HG03039 (cell line): ENCODE measurements around the gene KANTR.
"Not testable (repeated sequence)": the region's sequence is repeated elsewhere in the genome, so short reads cannot be mapped to it uniquely, and the experiment has no call there.

Experiments used
- ATAC-seq: cut with Tn5 transposase; IDR thresholded peaks from one replicate; pipeline ENCODE4 v1.9.1; 2021; ENCODE audit warnings: mild to moderate bottlenecking, moderate library complexity; ENCODE audit not compliant: unreplicated experiment

KANTR gene

GRCh38 chrX:53122013-53122412, 28.1 kb downstream of the KANTR start:
- ATAC-seq: no peak

GRCh38 chrX:53125506-53125905, 31.6 kb downstream of the KANTR start:
- ATAC-seq: no peak

GRCh38 chrX:53126377-53126776, 32.4 kb downstream of the KANTR start:
- ATAC-seq: no peak

- no peak for ATAC-seq
Measured at GRCh38 chrX:53128097-53128749, 34.3 kb downstream of the KANTR start.

GRCh38 chrX:53133400-53133799, 39.5 kb downstream of the KANTR start:
- ATAC-seq: no peak

GRCh38 chrX:53135581-53135980, 41.6 kb downstream of the KANTR start:
- no peak for ATAC-seq

GRCh38 chrX:53153581-53153980, 59.6 kb downstream of the KANTR start:
- no peak for ATAC-seq

GRCh38 chrX:53155512-53156206, 61.7 kb downstream of the KANTR start:
- no peak for ATAC-seq

- ATAC-seq: no peak
Measured at GRCh38 chrX:53156207-53156596, 62.3 kb downstream of the KANTR start.

- ATAC-seq: no peak
Measured at GRCh38 chrX:53159184-53159583, 65.2 kb downstream of the KANTR start.

GRCh38 chrX:53160297-53160983, 66.5 kb downstream of the KANTR start:
- no peak for ATAC-seq

GRCh38 chrX:53163436-53163835, 69.5 kb downstream of the KANTR start:
- no peak for ATAC-seq

- not testable (repeated sequence) for ATAC-seq
Measured at GRCh38 chrX:53164566-53164965, 70.6 kb downstream of the KANTR start.

GRCh38 chrX:53166103-53166502, 72.2 kb downstream of the KANTR start:
- ATAC-seq: no peak

- no peak for ATAC-seq
Measured at GRCh38 chrX:53171356-53171755, 77.4 kb downstream of the KANTR start.
